ENCODE results near the gene PFN3.
A peak's percentile ranks its signal among the peaks of the same experiment; 100 is the strongest.

DNA sequence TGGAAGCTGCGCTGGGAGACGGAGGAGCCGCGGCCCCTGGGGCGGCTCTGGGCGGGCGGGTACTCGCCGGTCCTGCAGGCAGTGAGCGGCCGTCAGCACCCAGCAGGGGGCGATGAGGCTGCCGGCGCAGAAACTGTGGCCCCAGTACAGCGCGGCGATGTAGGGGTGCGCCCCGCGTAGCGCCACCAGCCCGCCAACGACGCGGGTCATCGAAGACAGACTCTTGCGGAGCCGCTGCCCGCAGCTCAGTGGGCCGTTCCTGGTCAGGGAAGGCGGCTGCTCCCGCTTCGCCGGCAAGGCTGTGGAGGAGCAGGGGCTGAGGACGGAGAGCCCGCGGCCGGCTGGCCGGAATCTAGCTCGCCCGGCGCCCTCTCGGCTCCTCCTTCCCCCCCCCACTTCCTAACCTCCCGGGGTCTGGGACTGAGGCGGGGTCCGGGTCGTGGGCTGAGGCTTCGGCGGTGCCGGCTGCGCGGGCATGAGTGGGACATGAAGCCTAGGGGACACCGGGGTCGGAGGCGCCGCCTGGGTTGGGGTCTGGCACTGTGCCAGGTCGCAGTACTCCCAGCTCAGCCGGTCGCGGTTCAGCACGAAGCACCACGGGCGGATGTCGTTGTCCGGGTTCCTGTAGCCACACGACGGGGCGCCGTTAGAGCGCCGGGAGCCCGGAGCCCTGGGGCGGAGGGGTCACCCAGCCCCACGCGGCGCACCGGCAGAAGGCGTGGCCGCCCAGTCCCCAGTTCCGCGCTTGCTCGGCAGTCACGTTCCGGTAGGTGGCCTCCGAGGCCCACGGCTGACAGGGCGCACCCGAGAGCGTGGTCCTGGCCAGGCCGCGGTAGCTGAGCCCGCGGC is 3.6 kb upstream of the PFN3 start:
- TF ChIP-seq EZH2 (IDR thresholded peaks at IDR 0.05): peak; percentile 87
- TF ChIP-seq, protein P1, sequence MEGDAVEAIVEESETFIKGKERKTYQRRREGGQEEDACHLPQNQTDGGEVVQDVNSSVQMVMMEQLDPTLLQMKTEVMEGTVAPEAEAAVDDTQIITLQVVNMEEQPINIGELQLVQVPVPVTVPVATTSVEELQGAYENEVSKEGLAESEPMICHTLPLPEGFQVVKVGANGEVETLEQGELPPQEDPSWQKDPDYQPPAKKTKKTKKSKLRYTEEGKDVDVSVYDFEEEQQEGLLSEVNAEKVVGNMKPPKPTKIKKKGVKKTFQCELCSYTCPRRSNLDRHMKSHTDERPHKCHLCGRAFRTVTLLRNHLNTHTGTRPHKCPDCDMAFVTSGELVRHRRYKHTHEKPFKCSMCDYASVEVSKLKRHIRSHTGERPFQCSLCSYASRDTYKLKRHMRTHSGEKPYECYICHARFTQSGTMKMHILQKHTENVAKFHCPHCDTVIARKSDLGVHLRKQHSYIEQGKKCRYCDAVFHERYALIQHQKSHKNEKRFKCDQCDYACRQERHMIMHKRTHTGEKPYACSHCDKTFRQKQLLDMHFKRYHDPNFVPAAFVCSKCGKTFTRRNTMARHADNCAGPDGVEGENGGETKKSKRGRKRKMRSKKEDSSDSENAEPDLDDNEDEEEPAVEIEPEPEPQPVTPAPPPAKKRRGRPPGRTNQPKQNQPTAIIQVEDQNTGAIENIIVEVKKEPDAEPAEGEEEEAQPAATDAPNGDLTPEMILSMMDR (IDR thresholded peaks at IDR 0.05): peak; percentile 52
- TF ChIP-seq EZH2phosphoT487 (IDR thresholded peaks at IDR 0.05): peak; percentile 67
